Measurements from ENCODE around the gene CARS1. TPM values are rescaled to one million over a fixed set of nuclear protein-coding genes. Genes with fewer than 3 reads are reported as not detected.

The CARS1 gene
- total and polyA plus RNA-seq, 2 experiments from 2014 or later, result 72.9 to 95.9 TPM

DNA sequence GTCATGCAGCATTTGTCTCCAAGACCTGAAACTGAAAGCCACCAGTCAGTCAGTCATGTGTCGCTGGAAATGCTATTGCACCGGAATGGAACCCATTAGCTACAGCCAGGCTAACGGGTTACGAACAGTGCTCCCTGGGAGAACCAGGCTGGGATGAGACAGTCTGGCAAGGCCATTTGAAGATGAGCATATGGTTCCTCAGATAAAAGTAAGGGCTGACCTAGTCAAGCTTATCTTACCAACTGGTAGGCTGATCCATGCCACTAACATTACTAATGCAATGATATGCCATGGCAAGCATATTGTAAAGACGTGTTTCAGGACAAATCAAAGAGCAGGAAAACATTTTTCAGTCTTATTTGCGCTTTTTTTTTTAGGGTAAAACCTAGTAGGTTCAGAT, 93.5 kb downstream of the CARS1 start:
- Histone ChIP-seq H3K4me1 (ENCODE audit: insufficient read depth) (peaks cover 27% of the 10 kb centered on the region), H3K9me2 (ENCODE audit: insufficient read depth) (no peaks in the 10 kb centered on the region), H3K4me3 (no peak overlapping the region), H3F3A (replicated peaks; ENCODE audit: low read depth) (0 out of 2 replicates have a peak, but pooled peaks cover 24% of the 10 kb centered on the region), H3K27me3 (ENCODE audit: insufficient read depth) (no peaks in the 10 kb centered on the region), H4K20me1 (replicated peaks; ENCODE audit: insufficient read depth) (peaks cover 70% of the 10 kb centered on the region), H3K36me3 (ENCODE audit: insufficient read depth) (peaks cover 63% of the 10 kb centered on the region), H2AFZ (no peak overlapping the region), H3K4me2 (no peak overlapping the region), H3K79me2 (replicated peaks; ENCODE audit: insufficient read depth) (peaks cover 88% of the 10 kb centered on the region), H3K27ac (ENCODE audit: low read depth) (no peak overlapping the region)
- DNase-seq (ENCODE audit: low spot score), result no peak
- no peak for TF ChIP-seq POLR2AphosphoS5 (IDR thresholded peaks at IDR 0.05; ENCODE audit: low read depth)
- no peak for TF ChIP-seq JUNB (IDR thresholded peaks at IDR 0.05; ENCODE audit: unreplicated experiment)
- no peak for TF ChIP-seq CREB1 (CRISPR knock-in tag; IDR thresholded peaks at IDR 0.05; ENCODE audit: low read depth)
- no peak for TF ChIP-seq NANOG (IDR thresholded peaks at IDR 0.05; ENCODE audit: borderline replicate concordance)
- no peak for TF ChIP-seq EZH2phosphoT487 (IDR thresholded peaks at IDR 0.05; ENCODE audit: unreplicated experiment)
- TF ChIP-seq, protein P1, sequence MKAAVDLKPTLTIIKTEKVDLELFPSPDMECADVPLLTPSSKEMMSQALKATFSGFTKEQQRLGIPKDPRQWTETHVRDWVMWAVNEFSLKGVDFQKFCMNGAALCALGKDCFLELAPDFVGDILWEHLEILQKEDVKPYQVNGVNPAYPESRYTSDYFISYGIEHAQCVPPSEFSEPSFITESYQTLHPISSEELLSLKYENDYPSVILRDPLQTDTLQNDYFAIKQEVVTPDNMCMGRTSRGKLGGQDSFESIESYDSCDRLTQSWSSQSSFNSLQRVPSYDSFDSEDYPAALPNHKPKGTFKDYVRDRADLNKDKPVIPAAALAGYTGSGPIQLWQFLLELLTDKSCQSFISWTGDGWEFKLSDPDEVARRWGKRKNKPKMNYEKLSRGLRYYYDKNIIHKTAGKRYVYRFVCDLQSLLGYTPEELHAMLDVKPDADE (IDR thresholded peaks at IDR 0.05), result no peak
- TF ChIP-seq ZNF331 (CRISPR knock-in tag; IDR thresholded peaks at IDR 0.05; ENCODE audit: low read depth), result no peak
- TF ChIP-seq, protein P2, sequence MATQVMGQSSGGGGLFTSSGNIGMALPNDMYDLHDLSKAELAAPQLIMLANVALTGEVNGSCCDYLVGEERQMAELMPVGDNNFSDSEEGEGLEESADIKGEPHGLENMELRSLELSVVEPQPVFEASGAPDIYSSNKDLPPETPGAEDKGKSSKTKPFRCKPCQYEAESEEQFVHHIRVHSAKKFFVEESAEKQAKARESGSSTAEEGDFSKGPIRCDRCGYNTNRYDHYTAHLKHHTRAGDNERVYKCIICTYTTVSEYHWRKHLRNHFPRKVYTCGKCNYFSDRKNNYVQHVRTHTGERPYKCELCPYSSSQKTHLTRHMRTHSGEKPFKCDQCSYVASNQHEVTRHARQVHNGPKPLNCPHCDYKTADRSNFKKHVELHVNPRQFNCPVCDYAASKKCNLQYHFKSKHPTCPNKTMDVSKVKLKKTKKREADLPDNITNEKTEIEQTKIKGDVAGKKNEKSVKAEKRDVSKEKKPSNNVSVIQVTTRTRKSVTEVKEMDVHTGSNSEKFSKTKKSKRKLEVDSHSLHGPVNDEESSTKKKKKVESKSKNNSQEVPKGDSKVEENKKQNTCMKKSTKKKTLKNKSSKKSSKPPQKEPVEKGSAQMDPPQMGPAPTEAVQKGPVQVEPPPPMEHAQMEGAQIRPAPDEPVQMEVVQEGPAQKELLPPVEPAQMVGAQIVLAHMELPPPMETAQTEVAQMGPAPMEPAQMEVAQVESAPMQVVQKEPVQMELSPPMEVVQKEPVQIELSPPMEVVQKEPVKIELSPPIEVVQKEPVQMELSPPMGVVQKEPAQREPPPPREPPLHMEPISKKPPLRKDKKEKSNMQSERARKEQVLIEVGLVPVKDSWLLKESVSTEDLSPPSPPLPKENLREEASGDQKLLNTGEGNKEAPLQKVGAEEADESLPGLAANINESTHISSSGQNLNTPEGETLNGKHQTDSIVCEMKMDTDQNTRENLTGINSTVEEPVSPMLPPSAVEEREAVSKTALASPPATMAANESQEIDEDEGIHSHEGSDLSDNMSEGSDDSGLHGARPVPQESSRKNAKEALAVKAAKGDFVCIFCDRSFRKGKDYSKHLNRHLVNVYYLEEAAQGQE (IDR thresholded peaks at IDR 0.05; ENCODE audit: unreplicated experiment), result no peak
- no peak for TF ChIP-seq STAT1 (IDR thresholded peaks at IDR 0.05; ENCODE audit: unreplicated experiment)
- TF ChIP-seq, protein P3, sequence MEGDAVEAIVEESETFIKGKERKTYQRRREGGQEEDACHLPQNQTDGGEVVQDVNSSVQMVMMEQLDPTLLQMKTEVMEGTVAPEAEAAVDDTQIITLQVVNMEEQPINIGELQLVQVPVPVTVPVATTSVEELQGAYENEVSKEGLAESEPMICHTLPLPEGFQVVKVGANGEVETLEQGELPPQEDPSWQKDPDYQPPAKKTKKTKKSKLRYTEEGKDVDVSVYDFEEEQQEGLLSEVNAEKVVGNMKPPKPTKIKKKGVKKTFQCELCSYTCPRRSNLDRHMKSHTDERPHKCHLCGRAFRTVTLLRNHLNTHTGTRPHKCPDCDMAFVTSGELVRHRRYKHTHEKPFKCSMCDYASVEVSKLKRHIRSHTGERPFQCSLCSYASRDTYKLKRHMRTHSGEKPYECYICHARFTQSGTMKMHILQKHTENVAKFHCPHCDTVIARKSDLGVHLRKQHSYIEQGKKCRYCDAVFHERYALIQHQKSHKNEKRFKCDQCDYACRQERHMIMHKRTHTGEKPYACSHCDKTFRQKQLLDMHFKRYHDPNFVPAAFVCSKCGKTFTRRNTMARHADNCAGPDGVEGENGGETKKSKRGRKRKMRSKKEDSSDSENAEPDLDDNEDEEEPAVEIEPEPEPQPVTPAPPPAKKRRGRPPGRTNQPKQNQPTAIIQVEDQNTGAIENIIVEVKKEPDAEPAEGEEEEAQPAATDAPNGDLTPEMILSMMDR (conservative IDR thresholded peaks at IDR 0.05; ENCODE audit: low read depth in 2 of 2), result no peak
- TF ChIP-seq, protein P4, sequence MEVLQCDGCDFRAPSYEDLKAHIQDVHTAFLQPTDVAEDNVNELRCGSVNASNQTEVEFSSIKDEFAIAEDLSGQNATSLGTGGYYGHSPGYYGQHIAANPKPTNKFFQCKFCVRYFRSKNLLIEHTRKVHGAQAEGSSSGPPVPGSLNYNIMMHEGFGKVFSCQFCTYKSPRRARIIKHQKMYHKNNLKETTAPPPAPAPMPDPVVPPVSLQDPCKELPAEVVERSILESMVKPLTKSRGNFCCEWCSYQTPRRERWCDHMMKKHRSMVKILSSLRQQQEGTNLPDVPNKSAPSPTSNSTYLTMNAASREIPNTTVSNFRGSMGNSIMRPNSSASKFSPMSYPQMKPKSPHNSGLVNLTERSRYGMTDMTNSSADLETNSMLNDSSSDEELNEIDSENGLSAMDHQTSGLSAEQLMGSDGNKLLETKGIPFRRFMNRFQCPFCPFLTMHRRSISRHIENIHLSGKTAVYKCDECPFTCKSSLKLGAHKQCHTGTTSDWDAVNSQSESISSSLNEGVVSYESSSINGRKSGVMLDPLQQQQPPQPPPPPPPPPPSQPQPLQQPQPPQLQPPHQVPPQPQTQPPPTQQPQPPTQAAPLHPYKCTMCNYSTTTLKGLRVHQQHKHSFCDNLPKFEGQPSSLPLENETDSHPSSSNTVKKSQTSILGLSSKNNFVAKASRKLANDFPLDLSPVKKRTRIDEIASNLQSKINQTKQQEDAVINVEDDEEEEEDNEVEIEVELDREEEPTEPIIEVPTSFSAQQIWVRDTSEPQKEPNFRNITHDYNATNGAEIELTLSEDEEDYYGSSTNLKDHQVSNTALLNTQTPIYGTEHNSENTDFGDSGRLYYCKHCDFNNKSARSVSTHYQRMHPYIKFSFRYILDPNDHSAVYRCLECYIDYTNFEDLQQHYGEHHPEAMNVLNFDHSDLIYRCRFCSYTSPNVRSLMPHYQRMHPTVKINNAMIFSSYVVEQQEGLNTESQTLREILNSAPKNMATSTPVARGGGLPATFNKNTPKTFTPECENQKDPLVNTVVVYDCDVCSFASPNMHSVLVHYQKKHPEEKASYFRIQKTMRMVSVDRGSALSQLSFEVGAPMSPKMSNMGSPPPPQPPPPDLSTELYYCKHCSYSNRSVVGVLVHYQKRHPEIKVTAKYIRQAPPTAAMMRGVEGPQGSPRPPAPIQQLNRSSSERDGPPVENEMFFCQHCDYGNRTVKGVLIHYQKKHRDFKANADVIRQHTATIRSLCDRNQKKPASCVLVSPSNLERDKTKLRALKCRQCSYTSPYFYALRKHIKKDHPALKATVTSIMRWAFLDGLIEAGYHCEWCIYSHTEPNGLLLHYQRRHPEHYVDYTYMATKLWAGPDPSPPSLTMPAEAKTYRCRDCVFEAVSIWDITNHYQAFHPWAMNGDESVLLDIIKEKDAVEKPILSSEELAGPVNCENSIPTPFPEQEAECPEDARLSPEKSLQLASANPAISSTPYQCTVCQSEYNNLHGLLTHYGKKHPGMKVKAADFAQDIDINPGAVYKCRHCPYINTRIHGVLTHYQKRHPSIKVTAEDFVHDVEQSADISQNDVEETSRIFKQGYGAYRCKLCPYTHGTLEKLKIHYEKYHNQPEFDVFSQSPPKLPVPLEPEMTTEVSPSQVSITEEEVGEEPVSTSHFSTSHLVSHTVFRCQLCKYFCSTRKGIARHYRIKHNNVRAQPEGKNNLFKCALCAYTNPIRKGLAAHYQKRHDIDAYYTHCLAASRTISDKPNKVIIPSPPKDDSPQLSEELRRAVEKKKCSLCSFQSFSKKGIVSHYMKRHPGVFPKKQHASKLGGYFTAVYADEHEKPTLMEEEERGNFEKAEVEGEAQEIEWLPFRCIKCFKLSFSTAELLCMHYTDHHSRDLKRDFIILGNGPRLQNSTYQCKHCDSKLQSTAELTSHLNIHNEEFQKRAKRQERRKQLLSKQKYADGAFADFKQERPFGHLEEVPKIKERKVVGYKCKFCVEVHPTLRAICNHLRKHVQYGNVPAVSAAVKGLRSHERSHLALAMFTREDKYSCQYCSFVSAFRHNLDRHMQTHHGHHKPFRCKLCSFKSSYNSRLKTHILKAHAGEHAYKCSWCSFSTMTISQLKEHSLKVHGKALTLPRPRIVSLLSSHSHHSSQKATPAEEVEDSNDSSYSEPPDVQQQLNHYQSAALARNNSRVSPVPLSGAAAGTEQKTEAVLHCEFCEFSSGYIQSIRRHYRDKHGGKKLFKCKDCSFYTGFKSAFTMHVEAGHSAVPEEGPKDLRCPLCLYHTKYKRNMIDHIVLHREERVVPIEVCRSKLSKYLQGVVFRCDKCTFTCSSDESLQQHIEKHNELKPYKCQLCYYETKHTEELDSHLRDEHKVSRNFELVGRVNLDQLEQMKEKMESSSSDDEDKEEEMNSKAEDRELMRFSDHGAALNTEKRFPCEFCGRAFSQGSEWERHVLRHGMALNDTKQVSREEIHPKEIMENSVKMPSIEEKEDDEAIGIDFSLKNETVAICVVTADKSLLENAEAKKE (CRISPR knock-in tag; IDR thresholded peaks at IDR 0.05), result no peak
- no peak for TF ChIP-seq EZH2 (IDR thresholded peaks at IDR 0.05; ENCODE audit: low read depth, unreplicated experiment)
- no peak for TF ChIP-seq ZNF114 (CRISPR knock-in tag; IDR thresholded peaks at IDR 0.05)
- Mint-ChIP-seq H3K27me3 (ENCODE audit: insufficient read depth, low read depth, poor library complexity) (peaks cover 4% of the 10 kb centered on the region), H3K9me3 (no peaks in the 10 kb centered on the region), H3K4me1 (peaks cover 29% of the 10 kb centered on the region), H3K36me3 (ENCODE audit: low read depth) (peaks cover 95% of the 10 kb centered on the region), H3K27ac (peak overlapping the region; percentile 60; the same call in 1 of the 2 replicates), H3K4me3 (no peak overlapping the region)
- no peak for ATAC-seq

Measured in GM23338 (cell line).